ENCODE results near the gene THSD4. TPM values are rescaled to one million over a fixed set of nuclear protein-coding genes. Genes with fewer than 3 reads are reported as not detected.

The THSD4 gene
- total and polyA plus RNA-seq, 9 of the 15 experiments (the other 6 are each of a cell fraction or from before 2014, with no cell fraction given), result 0.04 TPM; not detected in 5

GRCh38 chr15:71647487-71647808, 532.2 kb downstream of the THSD4 start (continued):
- no peak for TF ChIP-seq USF2 (CRISPR knock-in tag; IDR thresholded peaks at IDR 0.05)
- no peak for TF ChIP-seq GMEB1 (CRISPR knock-in tag; IDR thresholded peaks at IDR 0.05)
- no peak for TF ChIP-seq ZNF282 (CRISPR knock-in tag; IDR thresholded peaks at IDR 0.05)
- TF ChIP-seq XRCC3 (IDR thresholded peaks at IDR 0.05), result no peak
- TF ChIP-seq ZNF655 (CRISPR knock-in tag; IDR thresholded peaks at IDR 0.05), result no peak

- H3K9me3 ChIP-seq (replicated peaks; ENCODE audit: control insufficient read depth, insufficient read depth, low read depth, low read length), result no peaks in the 10 kb centered on the region
- no TSS peak for BruUV-seq (replicated peaks)
- CTCF ChIA-PET (ENCODE audit: low intra/inter-chr PET ratio), result no interaction called here
- 0% methylated on average over 3 of the region's 3 CpGs for WGBS (ENCODE audit: insufficient coverage, low coverage, missing lambda C conversion rate)
- H4K20me1 ChIP-seq (replicated peaks; ENCODE audit: control insufficient read depth, insufficient read depth, low read length), result no peaks in the 10 kb centered on the region
- no peaks in the 10 kb centered on the region for H3K9me1 ChIP-seq (ENCODE audit: control insufficient read depth, insufficient read depth, low read length)
- H3K4me2 ChIP-seq (ENCODE audit: insufficient read depth, low read length), result no peak overlapping the region
- H3K4me3 ChIP-seq, result no peak overlapping the region
- intact Hi-C loops (cut with micrococcal nuclease) (no loop called here), in situ Hi-C loops (cut with MboI) (no loop called here)
- H3K4me1 ChIP-seq (replicated peaks in 1 of 2; ENCODE audit: control insufficient read depth in 2 of 2, insufficient read depth in 2 of 2, low read length in 2 of 2), result no peaks in the 10 kb centered on the region; a peak in 1 of 5 replicates
- H2AFZ ChIP-seq (ENCODE audit: low read depth, low read length), result no peak overlapping the region
- H3K36me3 ChIP-seq (ENCODE audit: control insufficient read depth, insufficient read depth, low read length), result no peaks in the 10 kb centered on the region
- DNase-seq (ENCODE audit: extremely low read depth in 1 of 4, low spot score in 3 of 4) (no peak), FAIRE-seq (no peak), ATAC-seq (no peak)
- H3K9ac ChIP-seq (ENCODE audit: insufficient read depth in 1 of 2, low read depth in 2 of 2, low read length in 2 of 2), result no peak overlapping the region
- POLR2A ChIA-PET, result no interaction called here
- H3K27me3 ChIP-seq (ENCODE audit: control insufficient read depth in 2 of 2, insufficient read depth in 2 of 2, low read length in 2 of 2), result no peaks in the 10 kb centered on the region
- no peak overlapping the region for H3K27ac ChIP-seq (ENCODE audit: extremely low read depth, low read depth, low read length)
- H3K79me2 ChIP-seq (ENCODE audit: control insufficient read depth, insufficient read depth, low read length), result no peaks in the 10 kb centered on the region
- TF ChIP-seq SLC30A9 (CRISPR knock-in tag; IDR thresholded peaks at IDR 0.05) (no peak), E2F6 (IDR thresholded peaks at IDR 0.05; ENCODE audit: borderline replicate concordance in 1 of 2, extremely low read depth in 1 of 2, insufficient read depth in 1 of 2, insufficient read length in 1 of 2, low read depth in 1 of 2, low read length in 1 of 2, poor library complexity in 1 of 2, severe bottlenecking in 1 of 2) (no peak), MNT (conservative IDR thresholded peaks at IDR 0.05) (no peak), ZNF197 (CRISPR knock-in tag; IDR thresholded peaks at IDR 0.05; ENCODE audit: low read depth) (no peak), ZNF134 (CRISPR knock-in tag; conservative IDR thresholded peaks at IDR 0.05) (no peak), FOXM1 (IDR thresholded peaks at IDR 0.05; ENCODE audit: low read depth) (no peak), FOXM1 (CRISPR knock-in tag; IDR thresholded peaks at IDR 0.05; ENCODE audit: low read depth) (no peak), DNMT1 (IDR thresholded peaks at IDR 0.05) (no peak)
Observed at GRCh38 chr15:71648095-71648494, 532.8 kb downstream of the THSD4 start.
